ENCODE data around the gene PTPRM. TPM values are rescaled to one million over a fixed set of nuclear protein-coding genes. Genes with fewer than 3 reads are reported as not detected.

Gene PTPRM
- total and polyA plus RNA-seq, 2 donors = 37.3 to 55.6 TPM

DNA sequence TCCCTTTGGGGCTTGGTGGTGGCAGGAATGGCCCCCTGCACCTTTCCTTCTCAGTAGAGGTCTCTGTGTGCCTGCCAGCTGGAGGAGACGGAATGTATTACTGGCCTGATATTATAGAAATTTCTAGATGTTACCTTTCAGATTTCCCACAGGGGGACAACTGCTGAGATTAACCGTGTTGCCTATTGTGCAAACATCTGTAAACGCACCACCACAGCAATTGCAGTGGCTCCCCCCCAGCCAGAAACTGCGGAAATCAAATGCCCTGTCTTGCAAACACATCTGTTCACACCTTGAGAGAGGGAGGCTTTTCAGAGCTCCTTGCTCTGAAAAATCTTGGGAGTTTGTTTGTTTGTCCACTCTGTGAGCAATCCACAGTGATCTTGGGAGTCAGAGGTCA, 772.1 kb downstream of the PTPRM start:
- WGBS = 98% methylated on average over 4 of the region's 4 CpGs
- no peak for DNase-seq (ENCODE audit: low read depth in 6 of 9, low spot score in 9 of 9)
- H3K9me3 ChIP-seq (ENCODE audit: control insufficient read depth in 2 of 2, insufficient read depth in 1 of 2, low read length in 1 of 2) = no peaks in the 10 kb centered on the region
- no peaks in the 10 kb centered on the region for H3K27me3 ChIP-seq (ENCODE audit: control insufficient read depth in 2 of 2, insufficient read depth in 1 of 2, low read length in 1 of 2)
- H3K4me1 ChIP-seq (ENCODE audit: control insufficient read depth in 2 of 2, insufficient read depth in 2 of 2, low read length in 2 of 2) = no peaks in the 10 kb centered on the region
- H3K27ac ChIP-seq (ENCODE audit: low read depth in 1 of 2, low read length in 1 of 2) = no peak overlapping the region
- no peaks in the 10 kb centered on the region for H3K36me3 ChIP-seq (ENCODE audit: control insufficient read depth in 2 of 2, insufficient read depth in 2 of 2, low read length in 1 of 2)
- no peak overlapping the region for H3K4me3 ChIP-seq (ENCODE audit: low read length in 2 of 2)

GRCh38 chr18:8339952-8340351, 772.8 kb downstream of the PTPRM start:
- Histone ChIP-seq H3K36me3 (ENCODE audit: control insufficient read depth in 2 of 2, insufficient read depth in 2 of 2, low read length in 1 of 2) (no peaks in the 10 kb centered on the region), H3K27ac (ENCODE audit: low read depth in 1 of 2, low read length in 1 of 2) (no peak overlapping the region), H3K27me3 (ENCODE audit: control insufficient read depth in 2 of 2, insufficient read depth in 1 of 2, low read length in 1 of 2) (no peaks in the 10 kb centered on the region), H3K4me3 (ENCODE audit: low read length in 2 of 2) (no peak overlapping the region), H3K9me3 (ENCODE audit: control insufficient read depth in 2 of 2, insufficient read depth in 1 of 2, low read length in 1 of 2) (no peaks in the 10 kb centered on the region), H3K4me1 (ENCODE audit: control insufficient read depth in 2 of 2, insufficient read depth in 2 of 2, low read length in 2 of 2) (no peaks in the 10 kb centered on the region)
- WGBS = 94% methylated on average over 10 of the region's 10 CpGs
- DNase-seq (ENCODE audit: low read depth in 6 of 9, low spot score in 9 of 9) = no peak

GRCh38 chr18:8341481-8342230, 774.5 kb downstream of the PTPRM start:
- DNase-seq (ENCODE audit: low read depth in 6 of 9, low spot score in 9 of 9) = no peak
- Histone ChIP-seq H3K4me1 (ENCODE audit: control insufficient read depth in 2 of 2, insufficient read depth in 2 of 2, low read length in 2 of 2) (no peaks in the 10 kb centered on the region), H3K9me3 (ENCODE audit: control insufficient read depth in 2 of 2, insufficient read depth in 1 of 2, low read length in 1 of 2) (no peaks in the 10 kb centered on the region), H3K36me3 (ENCODE audit: control insufficient read depth in 2 of 2, insufficient read depth in 2 of 2, low read length in 1 of 2) (no peaks in the 10 kb centered on the region), H3K27ac (ENCODE audit: low read depth in 1 of 2, low read length in 1 of 2) (no peak overlapping the region), H3K27me3 (ENCODE audit: control insufficient read depth in 2 of 2, insufficient read depth in 1 of 2, low read length in 1 of 2) (no peaks in the 10 kb centered on the region), H3K4me3 (ENCODE audit: low read length in 2 of 2) (no peak overlapping the region)
- WGBS = 95% methylated on average over 6 of the region's 6 CpGs

- Histone ChIP-seq H3K36me3 (ENCODE audit: control insufficient read depth in 2 of 2, insufficient read depth in 2 of 2, low read length in 1 of 2) (no peaks in the 10 kb centered on the region), H3K9me3 (ENCODE audit: control insufficient read depth in 2 of 2, insufficient read depth in 1 of 2, low read length in 1 of 2) (no peaks in the 10 kb centered on the region), H3K27me3 (ENCODE audit: control insufficient read depth in 2 of 2, insufficient read depth in 1 of 2, low read length in 1 of 2) (no peaks in the 10 kb centered on the region), H3K4me3 (ENCODE audit: low read length in 2 of 2) (no peak overlapping the region), H3K4me1 (ENCODE audit: control insufficient read depth in 2 of 2, insufficient read depth in 2 of 2, low read length in 2 of 2) (no peaks in the 10 kb centered on the region), H3K27ac (ENCODE audit: low read depth in 1 of 2, low read length in 1 of 2) (no peak overlapping the region)
- 96% methylated on average over 17 of the region's 17 CpGs for WGBS
- DNase-seq (ENCODE audit: low read depth in 6 of 9, low spot score in 9 of 9) = no peak
Observed at GRCh38 chr18:8348051-8348720, 781.1 kb downstream of the PTPRM start.

- Histone ChIP-seq H3K27me3 (ENCODE audit: control insufficient read depth in 2 of 2, insufficient read depth in 1 of 2, low read length in 1 of 2) (no peaks in the 10 kb centered on the region), H3K27ac (ENCODE audit: low read depth in 1 of 2, low read length in 1 of 2) (no peak overlapping the region), H3K4me3 (ENCODE audit: low read length in 2 of 2) (no peak overlapping the region), H3K4me1 (ENCODE audit: control insufficient read depth in 2 of 2, insufficient read depth in 2 of 2, low read length in 2 of 2) (no peaks in the 10 kb centered on the region), H3K36me3 (ENCODE audit: control insufficient read depth in 2 of 2, insufficient read depth in 2 of 2, low read length in 1 of 2) (no peaks in the 10 kb centered on the region), H3K9me3 (ENCODE audit: control insufficient read depth in 2 of 2, insufficient read depth in 1 of 2, low read length in 1 of 2) (no peaks in the 10 kb centered on the region)
- DNase-seq (ENCODE audit: low read depth in 6 of 9, low spot score in 9 of 9) = no peak
- WGBS = 96% methylated on average over 3 of the region's 3 CpGs
Observed at GRCh38 chr18:8349608-8350323, 782.6 kb downstream of the PTPRM start.

DNA sequence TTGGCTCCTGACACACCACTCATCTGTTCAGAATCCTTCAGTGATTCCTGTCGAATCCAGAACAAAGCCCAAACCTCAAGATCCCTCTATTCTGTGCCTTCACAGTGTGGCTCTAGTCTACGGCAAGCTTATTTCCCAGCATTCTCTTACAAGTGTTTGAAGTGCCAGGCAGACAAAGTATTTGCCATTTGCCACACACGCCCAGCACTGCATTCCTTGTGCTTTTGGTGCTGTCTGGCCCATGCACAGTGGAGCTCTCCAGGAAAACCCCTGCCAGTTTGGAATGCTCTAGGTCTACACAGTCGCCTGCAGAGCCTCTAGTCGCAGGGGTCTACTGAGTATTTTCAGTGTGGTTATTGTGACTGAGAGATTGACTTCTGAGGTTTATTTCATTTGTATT, 783.5 kb downstream of the PTPRM start:
- Histone ChIP-seq H3K9me3 (ENCODE audit: control insufficient read depth in 2 of 2, insufficient read depth in 1 of 2, low read length in 1 of 2) (no peaks in the 10 kb centered on the region), H3K4me1 (ENCODE audit: control insufficient read depth in 2 of 2, insufficient read depth in 2 of 2, low read length in 2 of 2) (no peaks in the 10 kb centered on the region), H3K27me3 (ENCODE audit: control insufficient read depth in 2 of 2, insufficient read depth in 1 of 2, low read length in 1 of 2) (no peaks in the 10 kb centered on the region), H3K36me3 (ENCODE audit: control insufficient read depth in 2 of 2, insufficient read depth in 2 of 2, low read length in 1 of 2) (no peaks in the 10 kb centered on the region), H3K27ac (ENCODE audit: low read depth in 1 of 2, low read length in 1 of 2) (no peak overlapping the region), H3K4me3 (ENCODE audit: low read length in 2 of 2) (no peak overlapping the region)
- WGBS = 88% methylated on average over 5 of the region's 5 CpGs
- no peak for DNase-seq (ENCODE audit: low read depth in 6 of 9, low spot score in 9 of 9)

GRCh38 chr18:8351161-8351560, 784.0 kb downstream of the PTPRM start:
- DNase-seq (ENCODE audit: low read depth in 6 of 9, low spot score in 9 of 9) = no peak
- no peak overlapping the region for H3K27ac ChIP-seq (ENCODE audit: low read depth in 1 of 2, low read length in 1 of 2)
- H3K36me3 ChIP-seq (ENCODE audit: control insufficient read depth in 2 of 2, insufficient read depth in 2 of 2, low read length in 1 of 2) = no peaks in the 10 kb centered on the region
- no peaks in the 10 kb centered on the region for H3K9me3 ChIP-seq (ENCODE audit: control insufficient read depth in 2 of 2, insufficient read depth in 1 of 2, low read length in 1 of 2)
- WGBS = 95% methylated on average over 3 of the region's 3 CpGs
- no peaks in the 10 kb centered on the region for H3K4me1 ChIP-seq (ENCODE audit: control insufficient read depth in 2 of 2, insufficient read depth in 2 of 2, low read length in 2 of 2)
- H3K27me3 ChIP-seq (ENCODE audit: control insufficient read depth in 2 of 2, insufficient read depth in 1 of 2, low read length in 1 of 2) = no peaks in the 10 kb centered on the region
- H3K4me3 ChIP-seq (ENCODE audit: low read length in 2 of 2) = no peak overlapping the region

GRCh38 chr18:8354304-8354703, 787.2 kb downstream of the PTPRM start:
- no peaks in the 10 kb centered on the region for H3K4me1 ChIP-seq (ENCODE audit: control insufficient read depth in 2 of 2, insufficient read depth in 2 of 2, low read length in 2 of 2)
- DNase-seq (ENCODE audit: low read depth in 6 of 9, low spot score in 9 of 9) = no peak
- H3K36me3 ChIP-seq (ENCODE audit: control insufficient read depth in 2 of 2, insufficient read depth in 2 of 2, low read length in 1 of 2) = no peaks in the 10 kb centered on the region
- no peaks in the 10 kb centered on the region for H3K9me3 ChIP-seq (ENCODE audit: control insufficient read depth in 2 of 2, insufficient read depth in 1 of 2, low read length in 1 of 2)
- H3K27ac ChIP-seq (ENCODE audit: low read depth in 1 of 2, low read length in 1 of 2) = no peak overlapping the region
- H3K27me3 ChIP-seq (ENCODE audit: control insufficient read depth in 2 of 2, insufficient read depth in 1 of 2, low read length in 1 of 2) = no peaks in the 10 kb centered on the region
- WGBS = 87% methylated on average over 5 of the region's 5 CpGs
- H3K4me3 ChIP-seq (ENCODE audit: low read length in 2 of 2) = no peak overlapping the region

- Histone ChIP-seq H3K27ac (ENCODE audit: low read depth in 1 of 2, low read length in 1 of 2) (no peak overlapping the region), H3K27me3 (ENCODE audit: control insufficient read depth in 2 of 2, insufficient read depth in 1 of 2, low read length in 1 of 2) (no peaks in the 10 kb centered on the region), H3K4me1 (ENCODE audit: control insufficient read depth in 2 of 2, insufficient read depth in 2 of 2, low read length in 2 of 2) (no peaks in the 10 kb centered on the region), H3K36me3 (ENCODE audit: control insufficient read depth in 2 of 2, insufficient read depth in 2 of 2, low read length in 1 of 2) (no peaks in the 10 kb centered on the region), H3K9me3 (ENCODE audit: control insufficient read depth in 2 of 2, insufficient read depth in 1 of 2, low read length in 1 of 2) (no peaks in the 10 kb centered on the region), H3K4me3 (ENCODE audit: low read length in 2 of 2) (no peak overlapping the region)
- no peak for DNase-seq (ENCODE audit: low read depth in 6 of 9, low spot score in 9 of 9)
- 97% methylated on average over 3 of the region's 3 CpGs for WGBS
Observed at GRCh38 chr18:8356001-8356400, 788.9 kb downstream of the PTPRM start.
